HL-60 (cell line): ENCODE results near the gene WWOX.

ENCODE experiments used
- DNase-seq, 2 experiments: peaks; one replicate each; pipeline ENCODE4 v3.0.0-alpha.2; 2010 to 2020; ENCODE audit warnings: low read depth in 1 of 2, low spot score in 1 of 2
- H3K27ac ChIP-seq: fragments of 250-450 bp; sonication (Bioruptor Pico); replicated peaks from 2 replicates; pipeline ENCODE4 v1.5.1; 2020; ENCODE audit warnings: mild to moderate bottlenecking, moderate library complexity
- H3K27me3 ChIP-seq: fragments of 250-450 bp; sonication (Bioruptor Pico); 2 replicates; pipeline ENCODE4 v1.5.1; 2021; ENCODE audit warnings: mild to moderate bottlenecking, moderate library complexity; ENCODE audit not compliant: insufficient read depth, poor library complexity, severe bottlenecking
- H3K4me3 ChIP-seq: replicated peaks from 2 replicates; pipeline ENCODE4 v1.5.1; 2011; ENCODE audit warnings: mild to moderate bottlenecking, control low read depth, low read length; ENCODE audit not compliant: insufficient read depth
- GABPA ChIP-seq: IDR thresholded peaks from 2 replicates; pipeline ENCODE4 v1.6.1; 2012; ENCODE audit warnings: low read depth
- POLR2AphosphoS5 ChIP-seq: IDR thresholded peaks from 2 replicates; pipeline ENCODE4 v1.6.1; 2012; ENCODE audit warnings: low read depth
- SPI1 ChIP-seq: IDR thresholded peaks from 2 replicates; pipeline ENCODE4 v1.6.1; 2012; ENCODE audit warnings: low read depth, mild to moderate bottlenecking, borderline replicate concordance
- TF ChIP-seq, protein P1 (sequence below): IDR thresholded peaks from one replicate; pipeline ENCODE4 v1.5.1; 2011; ENCODE audit warnings: low read length, control low read depth, inconsistent platforms; ENCODE audit not compliant: insufficient read depth
- TF ChIP-seq, protein P2 (sequence below): IDR thresholded peaks from 2 replicates; pipeline ENCODE4 v1.6.1; 2012; ENCODE audit warnings: low read depth; ENCODE audit not compliant: insufficient replicate concordance

WWOX gene

DNA sequence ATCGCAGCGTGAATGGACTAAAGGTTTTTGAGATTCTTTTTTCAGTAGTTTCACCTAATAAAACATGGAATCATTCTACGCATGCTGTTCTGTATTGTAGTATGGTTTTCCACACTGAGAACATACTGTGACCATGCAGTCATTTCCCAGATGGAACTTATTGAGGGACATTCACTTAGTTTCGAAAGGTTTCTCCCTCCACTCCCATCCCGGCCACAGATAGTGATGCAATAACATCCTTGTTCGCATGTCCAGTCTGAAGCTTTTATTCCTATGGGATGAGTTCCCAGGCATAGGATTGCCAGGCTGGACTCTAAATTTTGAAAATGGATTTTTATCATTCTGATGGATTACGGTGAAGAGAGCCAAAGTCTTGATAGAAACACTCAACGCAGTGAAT, 420.4 kb downstream of the WWOX start:
- no peak overlapping the region for H3K27ac ChIP-seq
- TF ChIP-seq, protein P1, sequence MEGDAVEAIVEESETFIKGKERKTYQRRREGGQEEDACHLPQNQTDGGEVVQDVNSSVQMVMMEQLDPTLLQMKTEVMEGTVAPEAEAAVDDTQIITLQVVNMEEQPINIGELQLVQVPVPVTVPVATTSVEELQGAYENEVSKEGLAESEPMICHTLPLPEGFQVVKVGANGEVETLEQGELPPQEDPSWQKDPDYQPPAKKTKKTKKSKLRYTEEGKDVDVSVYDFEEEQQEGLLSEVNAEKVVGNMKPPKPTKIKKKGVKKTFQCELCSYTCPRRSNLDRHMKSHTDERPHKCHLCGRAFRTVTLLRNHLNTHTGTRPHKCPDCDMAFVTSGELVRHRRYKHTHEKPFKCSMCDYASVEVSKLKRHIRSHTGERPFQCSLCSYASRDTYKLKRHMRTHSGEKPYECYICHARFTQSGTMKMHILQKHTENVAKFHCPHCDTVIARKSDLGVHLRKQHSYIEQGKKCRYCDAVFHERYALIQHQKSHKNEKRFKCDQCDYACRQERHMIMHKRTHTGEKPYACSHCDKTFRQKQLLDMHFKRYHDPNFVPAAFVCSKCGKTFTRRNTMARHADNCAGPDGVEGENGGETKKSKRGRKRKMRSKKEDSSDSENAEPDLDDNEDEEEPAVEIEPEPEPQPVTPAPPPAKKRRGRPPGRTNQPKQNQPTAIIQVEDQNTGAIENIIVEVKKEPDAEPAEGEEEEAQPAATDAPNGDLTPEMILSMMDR: no peak
- H3K4me3 ChIP-seq: no peak overlapping the region
- DNase-seq: no peak
- H3K27me3 ChIP-seq: no peaks in the 10 kb centered on the region

DNA sequence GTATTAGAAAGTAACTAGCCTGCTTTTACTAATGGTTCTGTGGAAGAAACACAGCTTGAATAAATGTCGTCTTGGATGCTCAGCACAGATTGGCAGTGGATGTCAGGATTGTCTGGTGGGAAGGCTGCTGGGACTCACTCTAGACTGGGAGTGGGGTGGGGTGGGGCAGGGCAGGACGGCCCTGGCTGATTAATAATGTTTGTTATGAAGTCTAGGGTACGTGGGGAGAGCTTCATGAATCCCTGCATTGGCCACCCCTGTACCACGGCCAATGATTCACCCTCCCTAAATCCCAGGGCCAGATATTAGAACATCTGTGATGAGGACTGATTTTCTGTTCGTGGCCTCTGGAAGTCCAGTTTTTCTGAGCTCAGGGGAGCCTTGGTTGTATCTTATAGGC, 421.0 kb downstream of the WWOX start:
- H3K27ac ChIP-seq: no peak overlapping the region
- no peak overlapping the region for H3K4me3 ChIP-seq

DNA sequence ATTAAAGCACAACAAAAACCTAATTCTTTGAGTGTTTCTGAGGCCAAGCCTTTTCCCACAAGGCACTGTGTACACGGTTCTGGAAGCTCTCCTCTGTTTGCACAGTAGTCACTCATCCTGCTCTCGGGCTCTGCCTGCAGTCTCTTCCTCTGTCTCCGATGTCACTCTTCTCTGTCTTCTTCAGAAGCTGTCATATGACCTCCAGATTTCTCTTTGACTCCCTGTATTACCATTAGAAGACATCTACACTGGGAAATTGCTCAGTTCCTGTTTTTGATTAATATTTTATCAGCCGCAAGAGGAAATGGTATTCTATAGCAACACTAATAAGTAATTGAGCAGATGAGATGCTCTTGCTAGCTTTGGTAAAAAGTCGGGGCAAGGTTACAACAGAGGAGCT, 422.9 kb downstream of the WWOX start:
- no peak overlapping the region for H3K27ac ChIP-seq
- DNase-seq: no peak
- H3K27me3 ChIP-seq: no peaks in the 10 kb centered on the region
- H3K4me3 ChIP-seq: no peak overlapping the region
- TF ChIP-seq SPI1 (no peak), GABPA (no peak), POLR2AphosphoS5 (no peak)
- TF ChIP-seq, protein P1: no peak
- TF ChIP-seq, protein P2, sequence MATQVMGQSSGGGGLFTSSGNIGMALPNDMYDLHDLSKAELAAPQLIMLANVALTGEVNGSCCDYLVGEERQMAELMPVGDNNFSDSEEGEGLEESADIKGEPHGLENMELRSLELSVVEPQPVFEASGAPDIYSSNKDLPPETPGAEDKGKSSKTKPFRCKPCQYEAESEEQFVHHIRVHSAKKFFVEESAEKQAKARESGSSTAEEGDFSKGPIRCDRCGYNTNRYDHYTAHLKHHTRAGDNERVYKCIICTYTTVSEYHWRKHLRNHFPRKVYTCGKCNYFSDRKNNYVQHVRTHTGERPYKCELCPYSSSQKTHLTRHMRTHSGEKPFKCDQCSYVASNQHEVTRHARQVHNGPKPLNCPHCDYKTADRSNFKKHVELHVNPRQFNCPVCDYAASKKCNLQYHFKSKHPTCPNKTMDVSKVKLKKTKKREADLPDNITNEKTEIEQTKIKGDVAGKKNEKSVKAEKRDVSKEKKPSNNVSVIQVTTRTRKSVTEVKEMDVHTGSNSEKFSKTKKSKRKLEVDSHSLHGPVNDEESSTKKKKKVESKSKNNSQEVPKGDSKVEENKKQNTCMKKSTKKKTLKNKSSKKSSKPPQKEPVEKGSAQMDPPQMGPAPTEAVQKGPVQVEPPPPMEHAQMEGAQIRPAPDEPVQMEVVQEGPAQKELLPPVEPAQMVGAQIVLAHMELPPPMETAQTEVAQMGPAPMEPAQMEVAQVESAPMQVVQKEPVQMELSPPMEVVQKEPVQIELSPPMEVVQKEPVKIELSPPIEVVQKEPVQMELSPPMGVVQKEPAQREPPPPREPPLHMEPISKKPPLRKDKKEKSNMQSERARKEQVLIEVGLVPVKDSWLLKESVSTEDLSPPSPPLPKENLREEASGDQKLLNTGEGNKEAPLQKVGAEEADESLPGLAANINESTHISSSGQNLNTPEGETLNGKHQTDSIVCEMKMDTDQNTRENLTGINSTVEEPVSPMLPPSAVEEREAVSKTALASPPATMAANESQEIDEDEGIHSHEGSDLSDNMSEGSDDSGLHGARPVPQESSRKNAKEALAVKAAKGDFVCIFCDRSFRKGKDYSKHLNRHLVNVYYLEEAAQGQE: no peak

More for the DNA sequence above, 421.0 kb downstream of the WWOX start:
- TF ChIP-seq GABPA: no peak
- TF ChIP-seq, protein P1: no peak
- TF ChIP-seq SPI1: no peak
- no peak for TF ChIP-seq POLR2AphosphoS5
- TF ChIP-seq, protein P2: no peak
- no peak for DNase-seq
- H3K27me3 ChIP-seq: no peaks in the 10 kb centered on the region

DNA sequence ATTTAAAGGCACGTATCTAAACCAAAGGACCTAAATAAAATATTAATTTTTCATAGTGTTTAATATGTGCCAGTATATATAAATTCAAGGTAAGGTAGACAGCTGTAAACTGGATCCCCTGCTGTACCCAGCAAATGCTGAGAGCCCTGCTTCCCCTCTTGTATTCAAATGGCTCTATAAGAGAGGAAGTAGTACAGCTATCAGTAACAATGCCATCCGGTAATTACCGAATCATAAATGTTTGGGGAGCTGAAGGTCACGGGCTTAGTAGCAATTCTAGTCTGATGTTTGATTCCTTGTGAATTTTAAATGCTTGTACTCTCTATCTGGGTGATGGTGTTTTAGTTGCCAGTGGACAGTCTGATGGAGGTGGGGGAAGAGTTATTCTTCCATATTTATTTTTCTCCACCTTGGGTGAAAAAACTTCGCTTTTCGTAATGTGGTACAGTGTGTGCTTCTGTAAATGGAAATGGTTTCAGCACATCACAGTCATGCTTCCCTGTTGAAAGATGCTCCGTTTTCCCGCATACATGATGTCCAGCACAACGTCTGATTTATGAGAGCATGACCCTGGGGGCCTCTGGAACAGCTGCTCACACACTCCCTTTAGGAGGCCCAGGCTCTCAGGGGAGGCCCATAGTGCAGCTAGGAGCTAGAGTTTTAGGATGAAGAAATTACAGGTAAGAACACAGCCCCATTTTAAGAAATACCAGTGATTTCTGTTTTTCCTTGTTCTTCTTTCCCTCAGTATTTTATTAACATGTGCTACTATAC, 423.9 kb downstream of the WWOX start:
- H3K4me3 ChIP-seq: no peak overlapping the region
- no peak overlapping the region for H3K27ac ChIP-seq
- no peaks in the 10 kb centered on the region for H3K27me3 ChIP-seq
- TF ChIP-seq SPI1: peak; percentile 29; the same call in 1 of the 2 replicates
- TF ChIP-seq, protein P2: no peak
- TF ChIP-seq POLR2AphosphoS5: no peak
- TF ChIP-seq GABPA: no peak
- DNase-seq: no peak
